DMS53 treated with DMSO at 0.1 percent for 48 hours (cell line): ENCODE results near the gene ASMT.
"Not testable (repeated sequence)": the region's sequence is repeated elsewhere in the genome, so short reads cannot be mapped to it uniquely, and the experiment has no call there.

Experiments
- DNase-seq: peaks from one replicate; lab custom pipeline; 2025; ENCODE audit not compliant: unreplicated experiment; lab: John Stamatoyannopoulos, UW

Gene ASMT

GRCh38 chrX:1646009-1646408, 31.1 kb downstream of the ASMT start:
- DNase-seq: no peak

GRCh38 chrX:1649621-1650020, 34.8 kb downstream of the ASMT start:
- no peak for DNase-seq

GRCh38 chrX:1652011-1652811, 37.4 kb downstream of the ASMT start:
- not testable (repeated sequence) for DNase-seq

GRCh38 chrX:1656379-1656778, 41.5 kb downstream of the ASMT start:
- DNase-seq: no peak

- DNase-seq: no peak
These were observed 42.7 kb downstream of the ASMT start for GRCh38 chrX:1657367-1658070.

- DNase-seq: no peak
These were observed 43.2 kb downstream of the ASMT start for GRCh38 chrX:1658071-1658491.

GRCh38 chrX:1659664-1660461, 45.0 kb downstream of the ASMT start:
- DNase-seq: no peak

GRCh38 chrX:1661048-1661921, 46.4 kb downstream of the ASMT start:
- DNase-seq: no peak

GRCh38 chrX:1661922-1662221, 47.0 kb downstream of the ASMT start:
- no peak for DNase-seq

GRCh38 chrX:1667566-1667965, 52.7 kb downstream of the ASMT start:
- DNase-seq: no peak

GRCh38 chrX:1673337-1673736, 58.5 kb downstream of the ASMT start:
- DNase-seq: no peak

- DNase-seq: no peak
These were observed 62.0 kb downstream of the ASMT start for GRCh38 chrX:1676866-1677265.

- no peak for DNase-seq
These were observed 64.4 kb downstream of the ASMT start for GRCh38 chrX:1679238-1679637.

GRCh38 chrX:1681439-1681838, 66.6 kb downstream of the ASMT start:
- no peak for DNase-seq

- DNase-seq: not testable (repeated sequence)
These were observed 67.0 kb downstream of the ASMT start for GRCh38 chrX:1681856-1682255.

GRCh38 chrX:1682501-1682900, 67.6 kb downstream of the ASMT start:
- DNase-seq: not testable (repeated sequence)

GRCh38 chrX:1684883-1685282, 70.0 kb downstream of the ASMT start:
- DNase-seq: not testable (repeated sequence)

GRCh38 chrX:1685444-1685880, 70.6 kb downstream of the ASMT start:
- DNase-seq: not testable (repeated sequence)

- no peak for DNase-seq
These were observed 71.8 kb downstream of the ASMT start for GRCh38 chrX:1686642-1687041.
